GM12874 (cell line): ENCODE results near the gene CTAG1B.
"Not testable (repeated sequence)": the region's sequence is repeated elsewhere in the genome, so short reads cannot be mapped to it uniquely, and the experiment has no call there.

Source experiments
- TF ChIP-seq, protein P1 (sequence below): IDR thresholded peaks from 2 replicates; pipeline ENCODE4 v1.5.1; 2011; ENCODE audit warnings: low read depth, mild to moderate bottlenecking, control low read depth, low read length, moderate library complexity; ENCODE audit not compliant: insufficient read depth

Gene CTAG1B

GRCh38 chrX:154619182-154619581, at the start of gene CTAG1B:
Gene CTAG1B, minus strand, starts transcription at chrX:154619282. Its CDS starts 64 bp downstream, at chrX:154619218.
- TF ChIP-seq, protein P1, sequence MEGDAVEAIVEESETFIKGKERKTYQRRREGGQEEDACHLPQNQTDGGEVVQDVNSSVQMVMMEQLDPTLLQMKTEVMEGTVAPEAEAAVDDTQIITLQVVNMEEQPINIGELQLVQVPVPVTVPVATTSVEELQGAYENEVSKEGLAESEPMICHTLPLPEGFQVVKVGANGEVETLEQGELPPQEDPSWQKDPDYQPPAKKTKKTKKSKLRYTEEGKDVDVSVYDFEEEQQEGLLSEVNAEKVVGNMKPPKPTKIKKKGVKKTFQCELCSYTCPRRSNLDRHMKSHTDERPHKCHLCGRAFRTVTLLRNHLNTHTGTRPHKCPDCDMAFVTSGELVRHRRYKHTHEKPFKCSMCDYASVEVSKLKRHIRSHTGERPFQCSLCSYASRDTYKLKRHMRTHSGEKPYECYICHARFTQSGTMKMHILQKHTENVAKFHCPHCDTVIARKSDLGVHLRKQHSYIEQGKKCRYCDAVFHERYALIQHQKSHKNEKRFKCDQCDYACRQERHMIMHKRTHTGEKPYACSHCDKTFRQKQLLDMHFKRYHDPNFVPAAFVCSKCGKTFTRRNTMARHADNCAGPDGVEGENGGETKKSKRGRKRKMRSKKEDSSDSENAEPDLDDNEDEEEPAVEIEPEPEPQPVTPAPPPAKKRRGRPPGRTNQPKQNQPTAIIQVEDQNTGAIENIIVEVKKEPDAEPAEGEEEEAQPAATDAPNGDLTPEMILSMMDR: not testable (repeated sequence)

GRCh38 chrX:154661899-154662298, 42.8 kb upstream of the CTAG1B start:
- TF ChIP-seq, protein P1: no peak

DNA sequence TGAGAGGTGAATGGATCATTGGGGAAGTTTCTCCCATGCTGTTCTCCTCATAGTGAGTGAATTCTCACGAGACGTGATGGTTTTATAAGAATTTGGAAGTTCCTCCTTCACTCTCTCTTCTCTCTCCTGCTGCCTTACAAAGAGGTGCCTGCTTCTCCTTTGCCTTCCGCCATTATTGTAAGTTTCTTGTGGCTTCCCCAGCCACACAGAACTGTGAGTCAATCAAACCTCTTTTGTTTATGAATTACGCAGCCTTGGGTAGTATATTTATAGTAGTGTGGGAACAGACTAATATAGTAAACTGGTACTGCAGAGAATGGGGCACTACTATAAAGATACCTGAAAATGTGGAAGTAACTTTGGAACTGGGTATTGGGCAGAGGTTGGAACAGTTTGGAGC, 42.1 kb upstream of the CTAG1B start:
- TF ChIP-seq, protein P1: no peak

GRCh38 chrX:154660541-154660940, 41.5 kb upstream of the CTAG1B start:
- TF ChIP-seq, protein P1: no peak

DNA sequence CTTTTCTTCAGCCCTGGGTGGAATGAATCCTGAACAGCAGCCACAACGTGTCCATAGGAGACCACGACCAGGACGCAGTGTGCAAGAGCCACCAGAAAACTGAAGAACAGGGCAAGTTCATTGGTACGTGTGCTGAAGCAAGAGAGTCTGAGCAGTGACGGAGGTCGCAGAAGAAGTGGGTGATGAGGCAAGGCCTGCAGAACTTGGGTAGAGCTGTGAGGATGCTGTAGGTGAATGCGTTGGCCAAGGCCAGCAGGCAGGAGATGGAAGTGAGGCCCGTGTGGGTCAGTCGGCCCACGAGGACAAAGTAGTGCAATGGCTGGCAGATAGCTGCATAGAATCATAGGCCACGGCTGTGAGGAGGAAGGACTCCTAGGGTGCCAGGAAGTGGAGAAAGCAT, 39.9 kb upstream of the CTAG1B start:
- TF ChIP-seq, protein P1: no peak

DNA sequence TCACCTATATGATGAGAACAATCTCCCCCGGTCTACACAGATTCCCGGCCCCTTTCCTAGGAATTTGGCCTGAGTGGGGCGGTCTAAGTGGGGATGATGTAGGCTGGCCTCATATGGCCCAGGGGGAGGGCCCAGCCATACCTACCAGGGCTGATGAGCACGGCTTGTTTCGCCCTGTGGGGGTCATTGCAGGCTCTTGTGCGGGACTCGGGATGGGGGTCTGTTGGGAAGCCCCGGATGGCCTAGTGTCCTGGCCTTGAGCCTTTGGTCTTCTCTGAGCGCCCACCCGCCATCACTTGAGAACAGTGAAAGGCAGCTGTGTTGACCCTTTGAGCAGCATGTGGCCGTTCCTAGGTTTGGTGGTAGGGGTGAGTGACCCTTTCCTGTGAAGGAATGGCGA, 39.1 kb upstream of the CTAG1B start:
- TF ChIP-seq, protein P1: no peak

- TF ChIP-seq, protein P1: no peak
These were observed 38.2 kb upstream of the CTAG1B start for GRCh38 chrX:154657226-154657805.
